GM18873 (cell line): ENCODE results near the gene RGMA.

ENCODE experiments used
- ATAC-seq: cut with Tn5 transposase; IDR thresholded peaks from one replicate; pipeline ENCODE4 v1.9.1; 2021; ENCODE audit warnings: mild to moderate bottlenecking, moderate library complexity, moderate number of reproducible peaks; ENCODE audit not compliant: unreplicated experiment, low FRiP score

Gene RGMA

GRCh38 chr15:93088981-93089726, at the start of gene RGMA:
RGMA (minus strand) TSS chr15:93089211; CDS start chr15:93088932, 279 bp downstream.
- ATAC-seq = no peak

- no peak for ATAC-seq
Measured at GRCh38 chr15:93136606-93137005, 47.6 kb upstream of the RGMA start.

- no peak for ATAC-seq
Measured at GRCh38 chr15:93135997-93136397, 47.0 kb upstream of the RGMA start.

GRCh38 chr15:93135459-93135858, 46.4 kb upstream of the RGMA start:
- ATAC-seq = no peak

- ATAC-seq = no peak
Measured at GRCh38 chr15:93131485-93132095, 42.6 kb upstream of the RGMA start.

GRCh38 chr15:93129702-93130488, 40.9 kb upstream of the RGMA start:
- ATAC-seq = no peak

- ATAC-seq = no peak
Measured at GRCh38 chr15:93127286-93127685, 38.3 kb upstream of the RGMA start.

- no peak for ATAC-seq
Measured at GRCh38 chr15:93126599-93126998, 37.6 kb upstream of the RGMA start.

- no peak for ATAC-seq
Measured at GRCh38 chr15:93126148-93126547, 37.1 kb upstream of the RGMA start.

- ATAC-seq = no peak
Measured at GRCh38 chr15:93124126-93124525, 35.1 kb upstream of the RGMA start.

- ATAC-seq = no peak
Measured at GRCh38 chr15:93121973-93122910, 33.2 kb upstream of the RGMA start.

GRCh38 chr15:93121107-93121506, 32.1 kb upstream of the RGMA start:
- no peak for ATAC-seq

GRCh38 chr15:93118904-93119303, 29.9 kb upstream of the RGMA start:
- no peak for ATAC-seq

GRCh38 chr15:93111451-93111850, 22.4 kb upstream of the RGMA start:
- no peak for ATAC-seq

- no peak for ATAC-seq
Measured at GRCh38 chr15:93110502-93111040, 21.6 kb upstream of the RGMA start.

- ATAC-seq = no peak
Measured at GRCh38 chr15:93109336-93110102, 20.5 kb upstream of the RGMA start.

GRCh38 chr15:93107646-93108045, 18.6 kb upstream of the RGMA start:
- ATAC-seq = no peak

- ATAC-seq = no peak
Measured at GRCh38 chr15:93105485-93105884, 16.5 kb upstream of the RGMA start.

- ATAC-seq = no peak
Measured at GRCh38 chr15:93103823-93104222, 14.8 kb upstream of the RGMA start.
